GM12892 (cell line): ENCODE results near the gene FBXL17.

Experiments used
- POLR2A ChIP-seq: IDR thresholded peaks from 2 replicates; pipeline ENCODE4 v1.6.1; 2011; ENCODE audit warnings: low read depth, low read length, control low read depth
- TAF1 ChIP-seq: IDR thresholded peaks from 2 replicates; pipeline ENCODE4 v1.6.1; 2011; ENCODE audit warnings: low read depth, mild to moderate bottlenecking, control low read depth, low read length, borderline replicate concordance

- peak; percentile 89 for TF ChIP-seq POLR2A
- TF ChIP-seq TAF1 = peak; percentile 63
These were observed at the start of gene FBXL17 for GRCh38 chr5:108381954-108382783.
